NK-92 (cell line): ENCODE data around the gene CD200.

Source experiments
- DNase-seq: peaks from one replicate; lab custom pipeline; 2025; ENCODE audit not compliant: unreplicated experiment; lab: John Stamatoyannopoulos, UW

Gene CD200

GRCh38 chr3:112407888-112408702 lies 75.1 kb downstream of the CD200 start:
- no peak for DNase-seq

DNA sequence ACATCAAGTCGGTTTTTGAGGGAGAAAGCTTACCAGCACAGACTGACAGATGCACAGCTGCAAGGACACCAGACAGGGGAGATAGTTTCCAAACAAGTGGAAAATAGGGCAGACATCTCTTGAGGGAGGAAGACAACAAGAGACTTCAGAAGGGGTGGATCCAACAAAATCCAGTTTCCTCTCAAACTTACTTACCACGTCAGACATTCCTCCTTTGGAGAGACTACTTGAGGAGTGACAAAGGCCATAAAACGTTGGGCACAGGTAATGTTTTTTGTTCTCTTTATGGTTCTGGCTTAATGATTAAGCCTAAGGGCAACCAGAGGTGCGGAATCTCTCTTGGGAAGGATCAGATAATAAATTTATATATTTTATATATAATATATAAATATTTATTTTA lies 76.1 kb downstream of the CD200 start:
- no peak for DNase-seq

DNA sequence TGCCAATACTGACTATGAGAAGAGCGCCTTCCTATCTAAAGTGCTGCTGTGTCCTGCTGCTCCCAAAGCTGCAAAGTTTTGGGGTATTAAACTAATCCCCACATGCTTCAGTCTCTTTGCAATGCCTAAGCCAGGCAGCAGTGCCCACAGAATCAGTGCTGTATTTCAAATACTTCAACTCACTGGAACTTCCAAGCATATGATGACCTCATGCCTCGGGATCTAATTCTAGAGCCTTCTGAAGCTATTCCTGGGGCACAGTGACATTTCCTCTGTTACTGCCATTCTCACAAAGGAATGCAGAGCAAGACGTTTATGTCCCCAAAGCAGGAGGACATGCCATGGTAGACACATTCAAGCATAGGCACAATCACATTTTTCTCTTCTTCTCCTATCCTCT lies 78.5 kb downstream of the CD200 start:
- no peak for DNase-seq
